BJ (cell line): Measurements from ENCODE around the gene IL17RA. TPM values are rescaled to one million over a fixed set of nuclear protein-coding genes. Genes with fewer than 3 reads are reported as not detected.
A peak's percentile ranks its signal among the peaks of the same experiment; 100 is the strongest.

ENCODE experiments used
- CTCF ChIA-PET: fragments of 350-600 bp; formaldehyde crosslinking; extraction: SDS; loops from one replicate; lab custom pipeline; 2021; ENCODE audit warnings: antibody characterized with exemption, inconsistent platforms; lab: Yijun Ruan, JAX
- POLR2A ChIA-PET: fragments of 300-600 bp; sonication (Branson Sonifier 250); formaldehyde crosslinking; extraction: SDS; loops from one replicate; lab custom pipeline; 2021; ENCODE audit warnings: antibody characterized with exemption; lab: Charles Lee
- DNase-seq: peaks from one replicate; pipeline ENCODE4 v3.0.0-alpha.2; 2011; ENCODE audit warnings: low read depth
- H3K27me3 ChIP-seq: 2 replicates; pipeline ENCODE4 v1.6.0; 2011; ENCODE audit warnings: low read length; ENCODE audit not compliant: control insufficient read depth, insufficient read depth
- H3K36me3 ChIP-seq: 2 replicates; pipeline ENCODE4 v1.5.1; 2011; ENCODE audit warnings: low read length; ENCODE audit not compliant: control insufficient read depth, insufficient read depth
- H3K4me3 ChIP-seq: 2 replicates; pipeline ENCODE4 v1.5.1; 2011; ENCODE audit warnings: low read depth, mild to moderate bottlenecking, control low read depth, low read length
- polyA plus RNA-seq: library from polyadenylated mRNA; depleted of rRNA; stranded (reverse); fragments of >200 nt; gene quantifications from 2 replicates; pipeline ENCODE4 v1.2.3, GENCODE V29; 2011
- TF ChIP-seq, protein P1 (sequence below): IDR thresholded peaks from 2 replicates; pipeline ENCODE4 v1.5.1; 2011; ENCODE audit warnings: low read depth, mild to moderate bottlenecking, control low read depth, inconsistent platforms, low read length, moderate library complexity; ENCODE audit not compliant: insufficient read depth

IL17RA gene
- polyA plus RNA-seq, 1 experiment: 27.0 TPM

DNA sequence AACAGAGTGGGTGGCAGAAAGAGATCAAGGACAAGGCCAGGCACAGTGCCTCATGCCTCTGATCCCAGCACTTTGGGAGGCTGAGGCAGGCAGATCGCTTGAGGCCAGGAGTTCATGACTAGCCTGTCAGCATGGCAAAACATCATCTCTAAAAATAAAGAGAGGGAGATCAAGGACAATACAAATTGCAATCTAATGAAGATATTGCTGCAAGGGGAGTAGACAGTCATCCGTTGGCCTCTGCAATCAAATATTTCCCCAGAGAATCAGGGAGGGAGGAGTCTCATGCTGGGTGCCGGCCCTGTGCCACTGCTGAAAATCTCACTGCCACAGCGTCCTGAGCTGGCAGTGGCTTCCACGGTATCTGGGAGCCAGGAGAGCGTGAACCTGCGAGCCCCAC, 19.4 kb upstream of the IL17RA start:
- H3K4me3 ChIP-seq: no peak overlapping the region

GRCh38 chr22:17072877-17073276, 11.9 kb upstream of the IL17RA start:
- no peak overlapping the region for H3K4me3 ChIP-seq
- TF ChIP-seq, protein P1, sequence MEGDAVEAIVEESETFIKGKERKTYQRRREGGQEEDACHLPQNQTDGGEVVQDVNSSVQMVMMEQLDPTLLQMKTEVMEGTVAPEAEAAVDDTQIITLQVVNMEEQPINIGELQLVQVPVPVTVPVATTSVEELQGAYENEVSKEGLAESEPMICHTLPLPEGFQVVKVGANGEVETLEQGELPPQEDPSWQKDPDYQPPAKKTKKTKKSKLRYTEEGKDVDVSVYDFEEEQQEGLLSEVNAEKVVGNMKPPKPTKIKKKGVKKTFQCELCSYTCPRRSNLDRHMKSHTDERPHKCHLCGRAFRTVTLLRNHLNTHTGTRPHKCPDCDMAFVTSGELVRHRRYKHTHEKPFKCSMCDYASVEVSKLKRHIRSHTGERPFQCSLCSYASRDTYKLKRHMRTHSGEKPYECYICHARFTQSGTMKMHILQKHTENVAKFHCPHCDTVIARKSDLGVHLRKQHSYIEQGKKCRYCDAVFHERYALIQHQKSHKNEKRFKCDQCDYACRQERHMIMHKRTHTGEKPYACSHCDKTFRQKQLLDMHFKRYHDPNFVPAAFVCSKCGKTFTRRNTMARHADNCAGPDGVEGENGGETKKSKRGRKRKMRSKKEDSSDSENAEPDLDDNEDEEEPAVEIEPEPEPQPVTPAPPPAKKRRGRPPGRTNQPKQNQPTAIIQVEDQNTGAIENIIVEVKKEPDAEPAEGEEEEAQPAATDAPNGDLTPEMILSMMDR: no peak
- ChIA-PET POLR2A (no interaction called here), CTCF (interaction anchor here (8.3 kb wide), 1 partner anchor 100 kb away, joined by 96 read pairs; no protein-coding TSS in a partner anchor)
- H3K36me3 ChIP-seq: no peaks in the 10 kb centered on the region
- no peaks in the 10 kb centered on the region for H3K27me3 ChIP-seq
- DNase-seq: no peak

More for the DNA sequence above, 19.4 kb upstream of the IL17RA start:
- Histone ChIP-seq H3K27me3 (no peaks in the 10 kb centered on the region), H3K36me3 (no peaks in the 10 kb centered on the region)
- ChIA-PET CTCF (no interaction called here), POLR2A (no interaction called here)
- DNase-seq: no peak
- TF ChIP-seq, protein P1: no peak

DNA sequence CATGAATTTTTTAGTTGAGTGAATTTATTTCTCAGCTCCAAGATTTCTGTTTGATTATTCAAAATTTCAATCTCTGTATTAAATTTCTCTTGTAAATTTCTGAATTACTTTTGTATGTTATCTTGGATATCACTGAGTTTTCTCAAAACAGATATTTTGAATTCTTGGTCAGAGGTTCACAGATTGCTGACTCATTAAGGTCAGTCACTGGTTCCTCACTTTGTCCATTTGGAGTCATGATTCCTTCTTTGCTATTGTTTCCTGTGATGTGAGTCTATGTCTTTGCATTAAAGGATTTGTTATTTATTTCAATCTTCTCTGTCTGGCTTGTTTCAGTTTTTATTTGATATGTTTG, 10.2 kb upstream of the IL17RA start:
- no peak for DNase-seq
- Histone ChIP-seq H3K4me3 (no peak overlapping the region), H3K27me3 (no peaks in the 10 kb centered on the region), H3K36me3 (no peaks in the 10 kb centered on the region)
- TF ChIP-seq, protein P1: no peak
- ChIA-PET CTCF (interaction anchor here (0.8 to 8.3 kb wide), 21 partner anchors 11 to 622 kb away, joined by 3 to 96 read pairs (median 4); no protein-coding TSS in a partner anchor), POLR2A (interaction anchor here (0.6 kb wide), 1 partner anchor 202 kb away, joined by 4 read pairs; no protein-coding TSS in a partner anchor)

GRCh38 chr22:17077255-17077654, 7.5 kb upstream of the IL17RA start:
- H3K36me3 ChIP-seq: no peaks in the 10 kb centered on the region
- CTCF ChIA-PET: interaction anchor here (0.9 to 8.3 kb wide), 6 partner anchors 18 to 426 kb away, joined by 3 to 96 read pairs (median 4); no protein-coding TSS in a partner anchor
- H3K4me3 ChIP-seq: no peak overlapping the region
- H3K27me3 ChIP-seq: no peaks in the 10 kb centered on the region
- DNase-seq: peak; percentile 58
- POLR2A ChIA-PET: no interaction called here
- TF ChIP-seq, protein P1: no peak

- POLR2A ChIA-PET: interaction anchor here (0.6 to 1.0 kb wide), 2 partner anchors 92 to 554 kb away, joined by 3 read pairs; no protein-coding TSS in a partner anchor
- TF ChIP-seq, protein P1: no peak
- CTCF ChIA-PET: interaction anchor here (2.1 to 2.2 kb wide), 2 partner anchors 92 to 422 kb away, joined by 10 to 14 read pairs; no protein-coding TSS in a partner anchor
- Histone ChIP-seq H3K36me3 (no peaks in the 10 kb centered on the region), H3K4me3 (no peak overlapping the region), H3K27me3 (no peaks in the 10 kb centered on the region)
- no peak for DNase-seq
These were observed 5.2 kb upstream of the IL17RA start for GRCh38 chr22:17079572-17079971.
